Panc1 (cell line): ENCODE data around the gene COPZ1. TPM values are rescaled to one million over a fixed set of nuclear protein-coding genes. Genes with fewer than 3 reads are reported as not detected.

ENCODE experiments used
- ATAC-seq: fragments of 200-7000 bp; cut with Tn5 transposase; 2 replicates; pipeline ENCODE4 v1.9.1; 2020; ENCODE audit warnings: mild to moderate bottlenecking, moderate library complexity
- BruUV-seq: library from RNA; stranded (reverse); fragments of 400-500 nt; replicated peaks from 2 replicates; lab custom pipeline; 2021; lab: Mats Ljungman, UMichigan
- CTCF ChIA-PET: fragments of 300-600 bp; sonication (Branson Sonifier 250); formaldehyde crosslinking; loops from one replicate; lab custom pipeline; 2022; ENCODE audit warnings: antibody characterized with exemption; lab: Charles Lee
- POLR2A ChIA-PET: fragments of 300-600 bp; sonication (Branson Sonifier 250); formaldehyde crosslinking; loops from one replicate; lab custom pipeline; 2022; ENCODE audit warnings: antibody characterized with exemption; lab: Charles Lee
- DNase-seq: peaks from one replicate; pipeline ENCODE4 v3.0.0-alpha.2; 2010; ENCODE audit warnings: low read depth, low spot score
- H3K27ac ChIP-seq: 2 replicates; pipeline ENCODE4 v1.5.1; 2011; ENCODE audit warnings: mild to moderate bottlenecking, low read length, inconsistent platforms
- H3K27me3 ChIP-seq: fragments of 200-500 bp; sonication (Bioruptor generic); 2 replicates; pipeline ENCODE4 v1.6.0; 2014; ENCODE audit warnings: low read length, inconsistent platforms; ENCODE audit not compliant: control insufficient read depth, insufficient read depth
- H3K36me3 ChIP-seq: fragments of 200-500 bp; sonication (Bioruptor generic); 2 replicates; pipeline ENCODE4 v1.5.1; 2014; ENCODE audit warnings: inconsistent platforms, mild to moderate bottlenecking, low read length, moderate library complexity; ENCODE audit not compliant: control insufficient read depth, insufficient read depth
- H3K4me1 ChIP-seq: 2 replicates; pipeline ENCODE4 v1.5.1; 2011; ENCODE audit warnings: inconsistent platforms, mild to moderate bottlenecking, low read length, moderate library complexity; ENCODE audit not compliant: control insufficient read depth, insufficient read depth
- H3K4me3 ChIP-seq, 2 experiments: 2 replicates each; pipeline ENCODE4 v1.5.1; 2011 to 2012; ENCODE audit warnings: low read depth in 2 of 2, low read length in 2 of 2, mild to moderate bottlenecking in 2 of 2, inconsistent platforms in 1 of 2, moderate library complexity in 1 of 2
- H3K9me3 ChIP-seq: fragments of 200-500 bp; sonication (Bioruptor generic); 2 replicates; pipeline ENCODE4 v1.5.1; 2014; ENCODE audit warnings: low read depth, mild to moderate bottlenecking, inconsistent platforms, low read length, moderate library complexity; ENCODE audit not compliant: control insufficient read depth, insufficient read depth
- POLR2AphosphoS5 ChIP-seq: IDR thresholded peaks from 2 replicates; pipeline ENCODE4 v1.6.1; 2012; ENCODE audit warnings: mild to moderate bottlenecking, low read depth, low read length, moderate library complexity
- SIN3A ChIP-seq: IDR thresholded peaks from 2 replicates; pipeline ENCODE4 v1.6.1; 2012; ENCODE audit warnings: low read depth, mild to moderate bottlenecking, low read length, moderate library complexity, borderline replicate concordance; ENCODE audit not compliant: insufficient read depth
- TCF7L2 ChIP-seq: IDR thresholded peaks from 2 replicates; pipeline ENCODE4 v1.6.1; 2011; ENCODE audit warnings: mild to moderate bottlenecking, low read depth, low read length, inconsistent platforms
- in situ Hi-C: cut with HindIII; loops from 2 replicates; pipeline ENCODE4 v1.10.0; 2016; ENCODE audit warnings: low sequenced_read_pairs, low pct_unique_long_range_greater_than_20kb
- intact Hi-C: fragments of 100-400 bp; cut with micrococcal nuclease; formaldehyde crosslinking; loops from one replicate; pipeline ENCODE4 v1.10.0; 2022; ENCODE audit not compliant: unreplicated experiment
- total RNA-seq: library from RNA; stranded (reverse); gene quantifications from one replicate; pipeline ENCODE4 v1.2.1, GENCODE V29; 2021; ENCODE audit not compliant: unreplicated experiment
- TF ChIP-seq, protein P1 (sequence below): fragments of 450-650 bp; IDR thresholded peaks from 2 replicates; pipeline ENCODE4 v1.5.1; 2017; ENCODE audit warnings: mild to moderate bottlenecking
- TF ChIP-seq, protein P2 (sequence below), 2 experiments: IDR thresholded peaks; 2 replicates each; pipeline ENCODE4 v1.6.1; 2011 to 2012; ENCODE audit warnings: low read depth in 2 of 2, control low read depth in 1 of 2, low read length in 1 of 2, mild to moderate bottlenecking in 1 of 2, moderate library complexity in 1 of 2; ENCODE audit not compliant: insufficient read depth in 1 of 2

COPZ1 gene
- total RNA-seq, 1 experiment from 2014 or later, result 175 TPM

DNA sequence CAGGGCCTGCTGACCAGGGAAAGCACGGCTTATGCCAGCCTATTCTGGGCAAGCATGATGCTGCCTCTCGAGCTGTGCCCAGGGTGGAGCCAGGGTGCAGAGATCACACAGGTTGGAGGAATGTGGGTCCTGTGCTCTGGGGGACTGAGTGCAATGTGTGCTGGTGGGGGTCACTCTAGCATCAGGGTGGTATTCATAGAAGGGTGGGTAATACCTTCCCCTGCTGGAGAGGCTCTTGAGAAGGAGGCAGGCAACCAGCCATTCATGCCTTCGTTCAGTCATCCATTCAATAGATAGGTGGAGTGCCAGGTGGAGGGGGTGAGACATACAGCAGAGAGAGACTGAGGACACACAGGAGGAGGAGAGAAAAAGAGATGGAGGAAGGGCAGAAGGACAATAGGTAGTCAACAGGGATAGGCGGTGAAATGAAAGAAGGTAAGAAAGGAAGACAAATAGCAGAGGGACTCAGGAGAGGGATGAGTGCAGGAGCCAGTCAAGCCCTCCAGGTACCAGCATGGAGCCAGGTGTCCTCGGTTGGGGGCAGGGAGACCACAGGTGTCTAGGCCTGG is 64.8 kb downstream of the COPZ1 start:
- H3K27me3 ChIP-seq, result no peaks in the 10 kb centered on the region
- ChIA-PET POLR2A (no interaction called here), CTCF (interaction anchor here (1.1 kb wide), 1 partner anchor 19 kb away, joined by 3 read pairs; no protein-coding TSS in a partner anchor)
- no peaks in the 10 kb centered on the region for H3K9me3 ChIP-seq
- BruUV-seq, result no TSS peak
- no peaks in the 10 kb centered on the region; the same call in none of the 2 replicates for H3K4me1 ChIP-seq
- no peak for ATAC-seq
- H3K4me3 ChIP-seq, result no peak overlapping the region
- intact Hi-C loops (no loop called here), in situ Hi-C loops (no loop called here)
- H3K36me3 ChIP-seq, result no peaks in the 10 kb centered on the region
- no peak for DNase-seq
- TF ChIP-seq, protein P1, sequence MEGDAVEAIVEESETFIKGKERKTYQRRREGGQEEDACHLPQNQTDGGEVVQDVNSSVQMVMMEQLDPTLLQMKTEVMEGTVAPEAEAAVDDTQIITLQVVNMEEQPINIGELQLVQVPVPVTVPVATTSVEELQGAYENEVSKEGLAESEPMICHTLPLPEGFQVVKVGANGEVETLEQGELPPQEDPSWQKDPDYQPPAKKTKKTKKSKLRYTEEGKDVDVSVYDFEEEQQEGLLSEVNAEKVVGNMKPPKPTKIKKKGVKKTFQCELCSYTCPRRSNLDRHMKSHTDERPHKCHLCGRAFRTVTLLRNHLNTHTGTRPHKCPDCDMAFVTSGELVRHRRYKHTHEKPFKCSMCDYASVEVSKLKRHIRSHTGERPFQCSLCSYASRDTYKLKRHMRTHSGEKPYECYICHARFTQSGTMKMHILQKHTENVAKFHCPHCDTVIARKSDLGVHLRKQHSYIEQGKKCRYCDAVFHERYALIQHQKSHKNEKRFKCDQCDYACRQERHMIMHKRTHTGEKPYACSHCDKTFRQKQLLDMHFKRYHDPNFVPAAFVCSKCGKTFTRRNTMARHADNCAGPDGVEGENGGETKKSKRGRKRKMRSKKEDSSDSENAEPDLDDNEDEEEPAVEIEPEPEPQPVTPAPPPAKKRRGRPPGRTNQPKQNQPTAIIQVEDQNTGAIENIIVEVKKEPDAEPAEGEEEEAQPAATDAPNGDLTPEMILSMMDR, result no peak
- TF ChIP-seq SIN3A (no peak), POLR2AphosphoS5 (no peak), TCF7L2 (no peak)
- TF ChIP-seq, protein P2, sequence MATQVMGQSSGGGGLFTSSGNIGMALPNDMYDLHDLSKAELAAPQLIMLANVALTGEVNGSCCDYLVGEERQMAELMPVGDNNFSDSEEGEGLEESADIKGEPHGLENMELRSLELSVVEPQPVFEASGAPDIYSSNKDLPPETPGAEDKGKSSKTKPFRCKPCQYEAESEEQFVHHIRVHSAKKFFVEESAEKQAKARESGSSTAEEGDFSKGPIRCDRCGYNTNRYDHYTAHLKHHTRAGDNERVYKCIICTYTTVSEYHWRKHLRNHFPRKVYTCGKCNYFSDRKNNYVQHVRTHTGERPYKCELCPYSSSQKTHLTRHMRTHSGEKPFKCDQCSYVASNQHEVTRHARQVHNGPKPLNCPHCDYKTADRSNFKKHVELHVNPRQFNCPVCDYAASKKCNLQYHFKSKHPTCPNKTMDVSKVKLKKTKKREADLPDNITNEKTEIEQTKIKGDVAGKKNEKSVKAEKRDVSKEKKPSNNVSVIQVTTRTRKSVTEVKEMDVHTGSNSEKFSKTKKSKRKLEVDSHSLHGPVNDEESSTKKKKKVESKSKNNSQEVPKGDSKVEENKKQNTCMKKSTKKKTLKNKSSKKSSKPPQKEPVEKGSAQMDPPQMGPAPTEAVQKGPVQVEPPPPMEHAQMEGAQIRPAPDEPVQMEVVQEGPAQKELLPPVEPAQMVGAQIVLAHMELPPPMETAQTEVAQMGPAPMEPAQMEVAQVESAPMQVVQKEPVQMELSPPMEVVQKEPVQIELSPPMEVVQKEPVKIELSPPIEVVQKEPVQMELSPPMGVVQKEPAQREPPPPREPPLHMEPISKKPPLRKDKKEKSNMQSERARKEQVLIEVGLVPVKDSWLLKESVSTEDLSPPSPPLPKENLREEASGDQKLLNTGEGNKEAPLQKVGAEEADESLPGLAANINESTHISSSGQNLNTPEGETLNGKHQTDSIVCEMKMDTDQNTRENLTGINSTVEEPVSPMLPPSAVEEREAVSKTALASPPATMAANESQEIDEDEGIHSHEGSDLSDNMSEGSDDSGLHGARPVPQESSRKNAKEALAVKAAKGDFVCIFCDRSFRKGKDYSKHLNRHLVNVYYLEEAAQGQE (IDR thresholded peaks at IDR 0.05; ENCODE audit: insufficient read depth in 1 of 2, low read depth in 2 of 2, low read length in 1 of 2), result no peak
- H3K27ac ChIP-seq, result no peak overlapping the region

DNA sequence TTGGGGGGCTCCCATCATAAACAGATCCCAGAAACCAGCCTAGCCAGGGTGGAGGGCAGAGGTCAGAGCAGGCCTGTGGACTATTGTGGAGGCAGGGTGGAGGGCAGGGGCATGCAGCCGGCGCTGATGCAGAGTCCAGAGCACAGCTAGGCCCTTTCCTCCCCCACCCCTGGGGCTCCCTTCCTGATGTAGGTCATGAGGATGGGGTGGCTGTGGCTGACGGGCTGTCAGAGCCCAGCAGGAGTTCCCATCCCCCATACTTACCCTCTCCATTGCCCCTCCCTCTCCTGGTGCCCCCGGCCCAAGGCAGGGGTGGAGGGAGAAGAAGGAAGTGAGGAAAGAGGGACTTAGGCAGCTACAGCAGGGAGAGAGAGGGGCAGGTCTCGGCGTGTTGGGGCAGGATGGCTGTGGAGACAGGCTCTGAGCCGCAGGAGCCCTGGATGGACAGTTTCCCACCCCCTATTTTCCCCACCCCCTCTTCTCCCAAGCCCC is 65.3 kb downstream of the COPZ1 start:
- BruUV-seq, result no TSS peak
- ATAC-seq (no peak), DNase-seq (no peak)
- in situ Hi-C loops (no loop called here), intact Hi-C loops (no loop called here)
- no peaks in the 10 kb centered on the region for H3K27me3 ChIP-seq
- ChIA-PET POLR2A (no interaction called here), CTCF (interaction anchor here (1.1 kb wide), 1 partner anchor 19 kb away, joined by 3 read pairs; no protein-coding TSS in a partner anchor)
- no peaks in the 10 kb centered on the region; the same call in none of the 2 replicates for H3K4me1 ChIP-seq
- no peaks in the 10 kb centered on the region for H3K36me3 ChIP-seq
- no peaks in the 10 kb centered on the region for H3K9me3 ChIP-seq
- TF ChIP-seq TCF7L2, result no peak
- TF ChIP-seq, protein P1, result no peak
- no peak for TF ChIP-seq SIN3A
- no peak for TF ChIP-seq POLR2AphosphoS5
- TF ChIP-seq, protein P2 (IDR thresholded peaks at IDR 0.05; ENCODE audit: insufficient read depth in 1 of 2, low read depth in 2 of 2, low read length in 1 of 2), result no peak
- no peak overlapping the region for H3K4me3 ChIP-seq
- no peak overlapping the region for H3K27ac ChIP-seq
